ENCODE measurements around the gene ZNF527.
"Not testable (repeated sequence)": the region's sequence is repeated elsewhere in the genome, so short reads cannot be mapped to it uniquely, and the experiment has no call there.

GRCh38 chr19:37406140-37406846 lies 35.4 kb downstream of the ZNF527 start:
- TF ChIP-seq TAF1 (IDR thresholded peaks at IDR 0.05; ENCODE audit: borderline replicate concordance, low read depth, low read length); POLR2AphosphoS5 (IDR thresholded peaks at IDR 0.05; ENCODE audit: low read depth, low read length); POLR2A (IDR thresholded peaks at IDR 0.05; ENCODE audit: low read depth, low read length): not testable (repeated sequence)

All from GM12892 (cell line).